H1 (cell line): ENCODE data around the gene TBC1D22A. TPM values are rescaled to one million over a fixed set of nuclear protein-coding genes. Genes with fewer than 3 reads are reported as not detected.

Source experiments
- CTCF ChIA-PET: fragments of 300-600 bp; sonication (Branson Sonifier 250); formaldehyde crosslinking; loops from one replicate; lab custom pipeline; 2021; ENCODE audit not compliant: partially characterized antibody; lab: Charles Lee
- POLR2A ChIA-PET: fragments of 300-600 bp; sonication (Branson Sonifier 250); formaldehyde crosslinking; loops from one replicate; lab custom pipeline; 2021; ENCODE audit warnings: inconsistent platforms; ENCODE audit not compliant: partially characterized antibody; lab: Charles Lee
- DNase-seq, 2 experiments: peaks; one replicate each; pipeline versions ENCODE4 v3.0.0 to v3.0.0-alpha.2; 2010 to 2022; ENCODE audit warnings: low spot score in 2 of 2, low read depth in 1 of 2, mixed read lengths in 1 of 2
- FAIRE-seq: peaks from 2 replicates; lab custom pipeline; 2011; peaks lifted over from hg19 to GRCh38; lab: Jason Lieb, UNC
- H2AFZ ChIP-seq: 2 replicates; pipeline ENCODE4 v1.8.1; 2012; ENCODE audit warnings: low read length, inconsistent platforms
- H2AK5ac ChIP-seq: 2 replicates; pipeline ENCODE4 v1.6.1; 2013; ENCODE audit warnings: low read depth, low read length
- H2BK120ac ChIP-seq: replicated peaks from 2 replicates; pipeline ENCODE3; 2013; ENCODE audit warnings: low read depth, low read length, inconsistent platforms
- H2BK12ac ChIP-seq: 2 replicates; pipeline ENCODE4 v1.6.1; 2013; ENCODE audit warnings: low read depth, low read length
- H2BK15ac ChIP-seq: 2 replicates; pipeline ENCODE4 v1.6.1; 2013; ENCODE audit warnings: low read length
- H2BK20ac ChIP-seq: 2 replicates; pipeline ENCODE4 v1.6.1; 2013; ENCODE audit warnings: low read length
- H2BK5ac ChIP-seq: 2 replicates; pipeline ENCODE4 v1.6.1; 2013; ENCODE audit warnings: low read depth, low read length
- H3K14ac ChIP-seq: 2 replicates; pipeline ENCODE4 v1.6.1; 2013; ENCODE audit warnings: inconsistent platforms; ENCODE audit not compliant: insufficient read length
- H3K18ac ChIP-seq: 2 replicates; pipeline ENCODE4 v1.6.1; 2013; ENCODE audit warnings: low read length; ENCODE audit errors: extremely low read depth
- H3K23ac ChIP-seq: 2 replicates; pipeline ENCODE4 v1.6.1; 2013; ENCODE audit warnings: inconsistent platforms; ENCODE audit not compliant: insufficient read length
- H3K23me2 ChIP-seq: 2 replicates; pipeline ENCODE4 v1.6.1; 2013; ENCODE audit warnings: low read depth, low read length
- H3K27ac ChIP-seq: 2 replicates; pipeline ENCODE4 v1.6.1; 2011; ENCODE audit warnings: low read depth, low read length, inconsistent platforms
- H3K27me3 ChIP-seq, 4 experiments: replicated peaks in 1 of 4; 1 replicate in 1 of 4; 2 replicates in 3 of 4; pipeline versions ENCODE4 v1.6.1 to v1.8.1; 2011 to 2013; ENCODE audit warnings: low read length in 3 of 4, mild to moderate bottlenecking in 3 of 4, inconsistent platforms in 2 of 4, mixed read lengths in 2 of 4, moderate library complexity in 1 of 4; ENCODE audit not compliant: control insufficient read depth in 3 of 4, insufficient read depth in 3 of 4; ENCODE audit errors: extremely low read depth in 1 of 4
- H3K36me3 ChIP-seq, 4 experiments: 2 replicates each; pipeline versions ENCODE4 v1.6.1 to v1.8.1; 2011 to 2013; ENCODE audit warnings: mild to moderate bottlenecking in 4 of 4, low read length in 3 of 4, moderate library complexity in 2 of 4, control low read depth in 1 of 4, inconsistent platforms in 1 of 4; ENCODE audit not compliant: insufficient read depth in 4 of 4, control insufficient read depth in 2 of 4
- H3K4ac ChIP-seq: replicated peaks from 2 replicates; pipeline ENCODE3; 2013; ENCODE audit warnings: low read length, low read depth, mixed read lengths, inconsistent platforms; ENCODE audit not compliant: insufficient read length
- H3K4me1 ChIP-seq, 4 experiments: replicated peaks in 1 of 4; 1 replicate in 1 of 4; 2 replicates in 3 of 4; pipeline versions ENCODE4 v1.6.1 to v1.8.1; 2011 to 2013; ENCODE audit warnings: low read length in 3 of 4, inconsistent platforms in 2 of 4, mixed read lengths in 1 of 4; ENCODE audit not compliant: insufficient read depth in 4 of 4, control insufficient read depth in 3 of 4
- H3K4me2 ChIP-seq, 2 experiments: 2 replicates each; pipeline versions ENCODE4 v1.6.1 to v1.8.1; 2011 to 2013; ENCODE audit warnings: low read depth in 2 of 2, low read length in 2 of 2, control low read depth in 1 of 2, inconsistent platforms in 1 of 2, mild to moderate bottlenecking in 1 of 2; ENCODE audit not compliant: insufficient read depth in 1 of 2
- H3K4me3 ChIP-seq, 4 experiments: fragments of 200-600, 300-600 bp in 1 of 4; sonication (generic), shearing (Covaris generic), sonication (Bioruptor Twin) in 1 of 4; 2 replicates each; pipeline versions ENCODE4 v1.5.1 to v1.8.1; 2011 to 2016; ENCODE audit warnings: low read length in 4 of 4, low read depth in 3 of 4, control low read depth in 2 of 4, inconsistent platforms in 2 of 4, mild to moderate bottlenecking in 2 of 4, mixed read lengths in 1 of 4, moderate library complexity in 1 of 4; ENCODE audit not compliant: insufficient read depth in 2 of 4; ENCODE audit errors: extremely low read depth in 1 of 4
- H3K56ac ChIP-seq: replicated peaks from 2 replicates; pipeline ENCODE3; 2013; ENCODE audit warnings: low read depth, mild to moderate bottlenecking, mixed read lengths, low read length, inconsistent platforms; ENCODE audit not compliant: insufficient read length
- H3K79me1 ChIP-seq: 2 replicates; pipeline ENCODE4 v1.6.1; 2013; ENCODE audit warnings: low read depth, low read length, control low read depth
- H3K79me2 ChIP-seq, 2 experiments: 2 replicates each; pipeline versions ENCODE4 v1.6.1 to v1.8.1; 2012 to 2013; ENCODE audit warnings: low read length in 2 of 2, mild to moderate bottlenecking in 2 of 2, inconsistent platforms in 1 of 2; ENCODE audit not compliant: insufficient read depth in 2 of 2, control insufficient read depth in 1 of 2
- H3K9ac ChIP-seq, 4 experiments: replicated peaks in 1 of 4; 1 replicate in 1 of 4; 2 replicates in 3 of 4; pipeline versions ENCODE4 v1.6.1 to v1.8.1; 2011 to 2013; ENCODE audit warnings: low read depth in 3 of 4, low read length in 3 of 4, control low read depth in 2 of 4, mild to moderate bottlenecking in 2 of 4, moderate library complexity in 2 of 4, inconsistent platforms in 1 of 4; ENCODE audit errors: extremely low read depth in 1 of 4
- H3K9me3 ChIP-seq, 2 experiments: 2 replicates each; pipeline versions ENCODE4 v1.6.1 to v1.8.1; 2012 to 2013; ENCODE audit warnings: mild to moderate bottlenecking in 2 of 2, moderate library complexity in 2 of 2, control low read depth in 1 of 2, inconsistent platforms in 1 of 2, low read depth in 1 of 2, low read length in 1 of 2, mixed read lengths in 1 of 2; ENCODE audit not compliant: insufficient read depth in 2 of 2
- H4K20me1 ChIP-seq, 2 experiments: replicated peaks in 1 of 2; 2 replicates each; pipeline versions ENCODE3 to v1.8.1; 2011 to 2013; ENCODE audit warnings: inconsistent platforms in 2 of 2, low read length in 2 of 2, mild to moderate bottlenecking in 1 of 2; ENCODE audit not compliant: insufficient read depth in 2 of 2, control insufficient read depth in 1 of 2
- H4K5ac ChIP-seq: 2 replicates; pipeline ENCODE4 v1.6.1; 2013; ENCODE audit warnings: low read length, low read depth, mixed read lengths, inconsistent platforms; ENCODE audit not compliant: insufficient read length
- H4K8ac ChIP-seq: 2 replicates; pipeline ENCODE4 v1.8.0; 2013; ENCODE audit warnings: mild to moderate bottlenecking, moderate library complexity, low read length, inconsistent platforms; ENCODE audit not compliant: insufficient read depth; ENCODE audit errors: extremely low read depth
- H4K91ac ChIP-seq: replicated peaks from 2 replicates; pipeline ENCODE3; 2013; ENCODE audit warnings: low read length, mixed read lengths, inconsistent platforms; ENCODE audit not compliant: insufficient read length
- EZH2 ChIP-seq: fragments of 200-600 bp; sonication (generic); IDR thresholded peaks from 2 replicates; pipeline ENCODE4 v1.7.1; 2012; ENCODE audit warnings: low read depth, mild to moderate bottlenecking, moderate library complexity, low read length, inconsistent platforms; ENCODE audit not compliant: severe bottlenecking
- JUN ChIP-seq: IDR thresholded peaks from 2 replicates; pipeline ENCODE4 v1.6.1; 2011; ENCODE audit warnings: low read depth, mild to moderate bottlenecking, improper control_type of control experiment, low read length
- WGBS, 2 experiments: shearing (Covaris generic) in 1 of 2; methylation state at CpG; one replicate each; pipeline versions ENCODE4 v1.1.6 to v1.1.7; 2013 to 2015; ENCODE audit warnings: low lambda C conversion rate in 2 of 2, mixed read lengths in 2 of 2, inconsistent platforms in 1 of 2, low coverage in 1 of 2, missing lambda C conversion rate in 1 of 2; ENCODE audit not compliant: insufficient replicate concordance in 2 of 2, insufficient coverage in 1 of 2, insufficient read length in 1 of 2; ENCODE audit errors: extremely low coverage in 1 of 2, missing lambda C conversion rate in 1 of 2; 5-methylcytosine and 5-hydroxymethylcytosine counted together
- polyA plus RNA-seq, 7 experiments: library from polyadenylated mRNA; depleted of rRNA in 3 of 7; stranded (reverse) in 5 of 7; unstranded in 2 of 7; fragments of >200 nt in 5 of 7; fragments of 200-250 nt in 2 of 7; gene quantifications; 1 replicate in 5 of 7; 2 replicates in 1 of 7; 4 replicates in 1 of 7; pipeline versions ENCODE4 v1.2.1 to v1.2.3, GENCODE V29; 2011 to 2013; ENCODE audit warnings: missing spikeins in 2 of 7, mixed read lengths in 2 of 7
- total RNA-seq: library from RNA; stranded (reverse); fragmentation: NEBNext Ultra II Directional; extraction: Animal tissue kit (Norgen Biotek cat#: 25700); gene quantifications from 2 replicates; pipeline ENCODE4 v1.2.1, GENCODE V29; 2021

The TBC1D22A gene
- total and polyA plus RNA-seq, 2 of the 8 experiments (the other 6 are each of a cell fraction or from before 2014, with no cell fraction given): 11.9 to 18.4 TPM

GRCh38 chr22:46761017-46761416, 1.4 kb upstream of the TBC1D22A start:
- Histone ChIP-seq H2BK20ac (no peak overlapping the region), H2BK12ac (no peak overlapping the region), H2BK15ac (no peak overlapping the region), H3K23ac (no peak overlapping the region), H3K18ac (no peak overlapping the region), H4K8ac (no peak overlapping the region), H3K56ac (no peak overlapping the region), H3K79me2 (peaks cover 10 to 40% of the 10 kb centered on the region in 2 experiments), H3K9me3 (peaks cover 7 to 13% of the 10 kb centered on the region in 2 experiments), H3K14ac (no peak overlapping the region), H4K5ac (no peak overlapping the region), H3K4me1 (peaks cover 0 to 4% (median 0%) of the 10 kb centered on the region in 4 experiments; a peak in 4 of 7 replicates), H3K27me3 (no peaks in the 10 kb centered on the region), H3K4me2 (peak overlapping the region; percentile 78 to 91; a peak in 2 of 4 replicates), H3K9ac (no peak overlapping the region), H2AK5ac (no peak overlapping the region), H3K27ac (no peak overlapping the region), H3K36me3 (peaks cover 0 to 9% (median 3%) of the 10 kb centered on the region in 4 experiments; a peak in 2 of 8 replicates), H3K79me1 (peaks cover 4% of the 10 kb centered on the region; the same call in 1 of the 2 replicates), H2AFZ (no peak overlapping the region), H3K4ac (no peak overlapping the region), H2BK5ac (no peak overlapping the region), H2BK120ac (no peak overlapping the region), H4K91ac (no peak overlapping the region), H3K23me2 (peaks cover 7% of the 10 kb centered on the region), H3K4me3 (peak overlapping the region in 2 of 4 experiments; percentile 85 to 90; a peak in 5 of 8 replicates), H4K20me1 (peaks cover 0 to 2% of the 10 kb centered on the region in 2 experiments)
- no peak for DNase-seq
- ChIA-PET CTCF (interaction anchor here (0.9 to 1.7 kb wide), 4 partner anchors 10 to 34 kb away, joined by 3 to 10 read pairs (median 4); no protein-coding TSS in a partner anchor), POLR2A (interaction anchor here (0.7 to 3.0 kb wide), 6 partner anchors 11 to 342 kb away, joined by 3 to 41 read pairs (median 12); no protein-coding TSS in a partner anchor)
- TF ChIP-seq JUN: no peak
- no peak for TF ChIP-seq EZH2
- 90% methylated on average over 6 of the region's 6 CpGs; no CpG with 5 or more reads in 1 of the 2 experiments for WGBS, 2 experiments
- FAIRE-seq: no peak
